ENCODE measurements around the gene TMEM14A. TPM values are rescaled to one million over a fixed set of nuclear protein-coding genes. Genes with fewer than 3 reads are reported as not detected.
"Not testable (repeated sequence)": the region's sequence is repeated elsewhere in the genome, so short reads cannot be mapped to it uniquely, and the experiment has no call there.

The TMEM14A gene
- total RNA-seq, 1 experiment from 2014 or later: 41.9 TPM

DNA sequence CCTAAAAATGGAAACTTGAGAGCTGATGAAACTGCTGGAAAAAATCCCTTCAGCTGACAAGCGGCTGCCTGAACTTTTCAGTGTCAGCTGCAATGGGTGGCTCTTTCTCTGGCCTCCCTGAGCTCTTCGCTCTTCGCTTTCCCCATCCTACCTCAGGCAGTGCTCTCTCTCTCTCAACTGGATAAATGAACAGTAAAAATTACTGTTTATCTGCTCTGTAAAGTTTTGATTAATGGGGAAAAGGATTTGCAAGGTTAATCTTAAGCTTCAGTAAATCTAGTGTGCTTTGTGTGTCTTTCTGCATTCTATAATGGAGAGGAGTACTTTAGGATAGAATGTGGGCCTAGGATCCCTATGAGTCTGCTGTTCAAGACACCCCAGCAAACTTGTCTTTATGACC, 35.1 kb downstream of the TMEM14A start:
- Mint-ChIP-seq H3K9me3 (ENCODE audit: unreplicated experiment) (no peaks in the 10 kb centered on the region), H3K4me1 (ENCODE audit: low read depth, unreplicated experiment) (no peaks in the 10 kb centered on the region), H3K27me3 (ENCODE audit: insufficient read depth, unreplicated experiment) (no peaks in the 10 kb centered on the region), H3K27ac (ENCODE audit: unreplicated experiment) (no peak overlapping the region), H3K36me3 (ENCODE audit: insufficient read depth, unreplicated experiment) (no peaks in the 10 kb centered on the region), H3K4me3 (ENCODE audit: unreplicated experiment) (no peak overlapping the region)
- H3K4me3 ChIP-seq (ENCODE audit: low read depth, low read length): no peak overlapping the region
- no TSS peak for BruUV-seq (replicated peaks)
- H3K27me3 ChIP-seq (replicated peaks; ENCODE audit: control insufficient read depth, insufficient read depth, low read length): no peaks in the 10 kb centered on the region
- no peaks in the 10 kb centered on the region for H3K9me3 ChIP-seq
- H3K36me3 ChIP-seq (ENCODE audit: control insufficient read depth, insufficient read depth, low read length): no peaks in the 10 kb centered on the region
- intact Hi-C loops (cut with micrococcal nuclease; ENCODE audit: unreplicated experiment): no loop called here
- TF ChIP-seq CTCF (IDR thresholded peaks at IDR 0.05; ENCODE audit: insufficient read depth in 1 of 2, low read depth in 1 of 2, low read length in 1 of 2, severe bottlenecking in 1 of 2, unreplicated experiment in 1 of 2): no peak
- no peak for DNase-seq
- CTCF ChIA-PET: no interaction called here
- peaks cover 11% of the 10 kb centered on the region; the same call in 1 of the 2 replicates for H3K4me1 ChIP-seq
- POLR2A ChIA-PET: no interaction called here

DNA sequence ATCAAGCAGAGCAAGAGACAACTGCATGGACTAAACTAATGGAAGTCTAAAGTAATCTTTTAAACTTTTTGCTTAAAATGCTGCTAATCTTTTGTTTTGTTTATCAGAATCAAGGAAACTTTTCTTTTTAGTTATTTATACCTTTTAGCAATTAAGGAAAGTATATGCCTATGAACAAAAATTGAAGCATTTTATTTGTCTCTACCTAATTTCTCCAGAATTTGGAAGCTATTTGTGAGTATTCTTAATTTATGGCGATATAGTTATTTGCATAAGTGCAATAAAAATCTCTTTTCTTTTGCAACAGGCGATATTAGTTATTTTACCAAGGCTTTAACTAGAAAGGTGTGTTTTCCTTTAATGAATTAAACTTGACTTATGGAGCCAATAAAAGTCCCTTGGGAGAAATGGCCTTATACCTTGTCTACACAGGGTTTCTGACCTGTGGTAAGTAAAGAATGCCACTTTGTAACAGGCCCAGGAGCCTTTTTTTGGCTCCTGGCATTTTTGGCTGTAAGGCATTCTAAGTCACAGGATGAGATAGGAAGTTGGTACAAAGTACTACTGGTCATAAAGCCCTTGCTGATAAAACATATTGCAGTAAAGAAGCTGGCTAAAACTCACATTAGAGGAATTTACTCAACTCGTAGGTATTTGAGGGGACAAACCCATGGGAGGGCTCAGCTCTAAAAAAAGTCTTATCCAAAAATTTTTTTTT, 37.2 kb downstream of the TMEM14A start:
- H3K4me1 ChIP-seq: peaks cover 11% of the 10 kb centered on the region; the same call in 1 of the 2 replicates
- H3K4me1 Mint-ChIP-seq (ENCODE audit: low read depth, unreplicated experiment): no peaks in the 10 kb centered on the region
- BruUV-seq (replicated peaks): no TSS peak
- no peak overlapping the region for H3K4me3 Mint-ChIP-seq (ENCODE audit: unreplicated experiment)
- DNase-seq: no peak
- no peaks in the 10 kb centered on the region for H3K36me3 Mint-ChIP-seq (ENCODE audit: insufficient read depth, unreplicated experiment)
- H3K27me3 ChIP-seq (replicated peaks; ENCODE audit: control insufficient read depth, insufficient read depth, low read length): no peaks in the 10 kb centered on the region
- ChIA-PET CTCF (interaction anchor here (0.6 to 0.9 kb wide), 2 partner anchors 16 to 288 kb away, joined by 3 to 4 read pairs; no protein-coding TSS in a partner anchor), POLR2A (no interaction called here)
- intact Hi-C loops (cut with micrococcal nuclease; ENCODE audit: unreplicated experiment): no loop called here
- H3K4me3 ChIP-seq (ENCODE audit: low read depth, low read length): no peak overlapping the region
- no peaks in the 10 kb centered on the region for H3K36me3 ChIP-seq (ENCODE audit: control insufficient read depth, insufficient read depth, low read length)
- no peak for TF ChIP-seq CTCF (IDR thresholded peaks at IDR 0.05; ENCODE audit: insufficient read depth in 1 of 2, low read depth in 1 of 2, low read length in 1 of 2, severe bottlenecking in 1 of 2, unreplicated experiment in 1 of 2)
- no peaks in the 10 kb centered on the region for H3K27me3 Mint-ChIP-seq (ENCODE audit: insufficient read depth, unreplicated experiment)
- no peaks in the 10 kb centered on the region for H3K9me3 ChIP-seq
- no peak overlapping the region for H3K27ac Mint-ChIP-seq (ENCODE audit: unreplicated experiment)
- no peaks in the 10 kb centered on the region for H3K9me3 Mint-ChIP-seq (ENCODE audit: unreplicated experiment)

- Histone ChIP-seq H3K4me3 (ENCODE audit: low read depth, low read length) (no peak overlapping the region), H3K36me3 (ENCODE audit: control insufficient read depth, insufficient read depth, low read length) (no peaks in the 10 kb centered on the region; the same call in 1 of the 2 replicates), H3K27me3 (replicated peaks; ENCODE audit: control insufficient read depth, insufficient read depth, low read length) (no peaks in the 10 kb centered on the region), H3K9me3 (no peaks in the 10 kb centered on the region), H3K4me1 (peaks cover 11% of the 10 kb centered on the region; the same call in 1 of the 2 replicates)
- Mint-ChIP-seq H3K4me3 (ENCODE audit: unreplicated experiment) (no peak overlapping the region), H3K36me3 (ENCODE audit: insufficient read depth, unreplicated experiment) (no peaks in the 10 kb centered on the region), H3K4me1 (ENCODE audit: low read depth, unreplicated experiment) (no peaks in the 10 kb centered on the region), H3K27ac (ENCODE audit: unreplicated experiment) (no peak overlapping the region), H3K27me3 (ENCODE audit: insufficient read depth, unreplicated experiment) (no peaks in the 10 kb centered on the region), H3K9me3 (ENCODE audit: unreplicated experiment) (no peaks in the 10 kb centered on the region)
- no peak for DNase-seq
- no TSS peak for BruUV-seq (replicated peaks)
- POLR2A ChIA-PET: no interaction called here
- intact Hi-C loops (cut with micrococcal nuclease; ENCODE audit: unreplicated experiment): no loop called here
- no peak for TF ChIP-seq CTCF (IDR thresholded peaks at IDR 0.05; ENCODE audit: insufficient read depth in 1 of 2, low read depth in 1 of 2, low read length in 1 of 2, severe bottlenecking in 1 of 2, unreplicated experiment in 1 of 2)
- CTCF ChIA-PET: no interaction called here
Observed at GRCh38 chr6:52712136-52712535, 41.2 kb downstream of the TMEM14A start.

DNA sequence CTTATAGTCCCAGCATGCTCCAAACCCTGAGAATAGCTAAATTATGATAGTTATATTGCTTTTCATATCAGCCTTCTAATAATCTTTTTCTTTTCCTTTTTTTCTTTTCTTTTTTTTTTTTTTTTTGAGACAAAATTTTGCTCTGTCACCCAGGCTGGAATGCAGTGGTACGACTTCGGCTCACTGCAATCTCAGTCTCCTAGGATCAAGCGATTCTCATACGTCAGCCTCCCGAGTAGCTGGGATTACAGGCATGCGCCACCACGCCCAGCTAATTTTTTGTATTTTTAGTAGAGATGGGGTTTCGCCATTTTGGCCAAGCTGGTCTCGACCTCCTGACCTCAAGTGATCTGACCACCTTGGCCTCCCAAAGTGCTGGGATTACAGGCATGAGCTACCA, 43.8 kb downstream of the TMEM14A start:
- H3K4me3 Mint-ChIP-seq (ENCODE audit: unreplicated experiment); CTCF ChIA-PET; H3K4me1 Mint-ChIP-seq (ENCODE audit: low read depth, unreplicated experiment); H3K27me3 Mint-ChIP-seq (ENCODE audit: insufficient read depth, unreplicated experiment); H3K9me3 Mint-ChIP-seq (ENCODE audit: unreplicated experiment); DNase-seq; H3K36me3 Mint-ChIP-seq (ENCODE audit: insufficient read depth, unreplicated experiment); BruUV-seq (replicated peaks); H3K27ac Mint-ChIP-seq (ENCODE audit: unreplicated experiment); POLR2A ChIA-PET; intact Hi-C loops (cut with micrococcal nuclease; ENCODE audit: unreplicated experiment); H3K36me3 ChIP-seq (ENCODE audit: control insufficient read depth, insufficient read depth, low read length); H3K4me1 ChIP-seq; H3K27me3 ChIP-seq (replicated peaks; ENCODE audit: control insufficient read depth, insufficient read depth, low read length); H3K4me3 ChIP-seq (ENCODE audit: low read depth, low read length); H3K9me3 ChIP-seq: not testable (repeated sequence)
